Parathyroid adenoma (tissue), 2 donors: Measurements from ENCODE around the gene SNRPA.

Source experiments
- H2AFZ ChIP-seq: fragments of 300-600 bp; sonication (generic); one replicate; pipeline ENCODE4 v1.7.0; 2017; ENCODE audit warnings: antibody characterized with exemption, mild to moderate bottlenecking
- H3K27ac ChIP-seq: fragments of 300-600 bp; sonication (generic); one replicate; pipeline ENCODE4 v1.7.0; 2017
- H3K27me3 ChIP-seq: fragments of 300-600 bp; sonication (generic); one replicate; pipeline ENCODE4 v1.7.0; 2017; ENCODE audit warnings: low read length; ENCODE audit not compliant: control insufficient read depth, insufficient read depth
- H3K36me3 ChIP-seq: fragments of 300-600 bp; sonication (generic); one replicate; pipeline ENCODE4 v1.7.0; 2017; ENCODE audit warnings: low read length; ENCODE audit not compliant: control insufficient read depth, insufficient read depth
- H3K4me1 ChIP-seq: fragments of 300-600 bp; sonication (generic); one replicate; pipeline ENCODE4 v1.7.0; 2017; ENCODE audit warnings: control low read depth
- H3K4me2 ChIP-seq: fragments of 300-600 bp; sonication (generic); one replicate; pipeline ENCODE4 v1.7.0; 2017; ENCODE audit warnings: low read length
- H3K4me3 ChIP-seq: fragments of 300-600 bp; sonication (generic); one replicate; pipeline ENCODE4 v1.7.0; 2017; ENCODE audit warnings: low read depth, low read length
- H3K79me2 ChIP-seq: fragments of 300-600 bp; sonication (generic); one replicate; pipeline ENCODE4 v1.7.0; 2017; ENCODE audit warnings: control low read depth
- H3K9ac ChIP-seq: fragments of 300-600 bp; sonication (generic); one replicate; pipeline ENCODE4 v1.7.0; 2017; ENCODE audit warnings: mild to moderate bottlenecking
- H3K9me3 ChIP-seq: fragments of 300-600 bp; sonication (generic); one replicate; pipeline ENCODE4 v1.7.0; 2017; ENCODE audit warnings: low read length; ENCODE audit not compliant: control insufficient read depth
- CTCF ChIP-seq: fragments of 300-600 bp; sonication (generic); IDR thresholded peaks from one replicate; pipeline ENCODE4 v1.7.0; 2017; ENCODE audit warnings: antibody characterized with exemption, mild to moderate bottlenecking
- donor health status: primary hyperparathyroidism.

Gene SNRPA

GRCh38 chr19:40797963-40798682 is 47.1 kb downstream of the SNRPA start:
- no peaks in the 10 kb centered on the region for H3K27me3 ChIP-seq
- TF ChIP-seq CTCF: peak; percentile 28
- no peaks in the 10 kb centered on the region for H3K36me3 ChIP-seq
- H3K4me2 ChIP-seq: peak overlapping the region; percentile 48
- no peaks in the 10 kb centered on the region for H3K9me3 ChIP-seq
- H3K27ac ChIP-seq: peak overlapping the region; percentile 84
- H3K4me1 ChIP-seq: peaks cover 18% of the 10 kb centered on the region
- no peak overlapping the region for H3K9ac ChIP-seq
- peak overlapping the region; percentile 61 for H3K4me3 ChIP-seq
- peaks cover 8% of the 10 kb centered on the region for H3K79me2 ChIP-seq
- peak overlapping the region; percentile 89 for H2AFZ ChIP-seq

DNA sequence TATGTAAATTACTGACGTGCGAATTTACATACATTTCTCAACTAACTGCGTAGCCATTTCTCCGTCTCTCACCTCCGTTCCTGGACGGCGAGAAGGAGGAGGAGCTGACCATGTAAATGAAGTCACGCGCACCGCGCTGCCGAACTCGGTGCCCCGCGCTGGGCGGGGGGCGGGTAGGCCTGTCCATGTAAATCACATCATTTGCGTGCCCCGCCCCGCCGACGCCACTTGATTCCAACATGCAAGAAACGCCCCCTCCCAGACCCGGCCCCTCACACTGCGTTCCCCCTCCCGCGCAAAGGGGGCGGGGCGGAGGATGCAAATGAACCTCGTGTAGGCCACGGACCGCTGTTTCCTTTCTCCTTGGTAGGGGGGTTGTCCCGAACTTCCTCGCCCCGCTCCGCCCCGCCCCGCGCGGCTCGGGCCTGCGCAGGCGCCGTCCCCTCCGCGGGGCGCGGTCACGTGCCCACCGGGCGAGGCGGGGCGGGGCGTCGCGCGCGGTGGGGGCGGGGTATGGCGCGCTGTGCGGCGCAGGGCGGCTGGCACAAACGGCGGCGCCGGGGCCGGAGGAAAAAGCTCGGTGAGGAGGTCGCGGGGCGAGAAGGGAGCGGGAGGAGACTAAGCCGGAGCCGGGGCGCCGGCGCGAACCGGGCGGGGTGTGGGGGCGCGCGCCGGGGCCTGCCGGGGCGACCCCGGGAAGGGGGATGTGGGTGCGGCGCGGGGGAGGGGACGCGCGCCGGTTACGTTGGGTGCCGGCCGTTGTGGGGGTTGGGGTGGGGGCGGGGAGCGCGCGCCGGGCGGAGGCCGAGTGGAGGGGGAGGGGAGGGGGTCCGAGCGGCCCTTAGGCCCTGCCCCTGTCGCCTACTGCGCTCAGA is 47.9 kb downstream of the SNRPA start, which contains the start of gene EGLN2:
TSS of gene EGLN2 (plus strand) at position 509 of the 875 bp plus-strand sequence. CDS start 1,382 bp downstream, outside the sequence.
- H3K36me3 ChIP-seq: no peaks in the 10 kb centered on the region
- H3K4me1 ChIP-seq: peaks cover 26% of the 10 kb centered on the region
- peak within 1 kb of the TSS; percentile 67 for H3K4me2 ChIP-seq
- no peaks in the 10 kb centered on the region for H3K9me3 ChIP-seq
- TF ChIP-seq CTCF: no peak
- H2AFZ ChIP-seq: peak within 1 kb of the TSS; percentile 89
- H3K27ac ChIP-seq: peak within 1 kb of the TSS; percentile 84
- H3K9ac ChIP-seq: peak within 1 kb of the TSS; percentile 80
- H3K4me3 ChIP-seq: peak within 1 kb of the TSS; percentile 63
- peaks cover 8% of the 10 kb centered on the region for H3K79me2 ChIP-seq
- H3K27me3 ChIP-seq: no peaks in the 10 kb centered on the region

DNA sequence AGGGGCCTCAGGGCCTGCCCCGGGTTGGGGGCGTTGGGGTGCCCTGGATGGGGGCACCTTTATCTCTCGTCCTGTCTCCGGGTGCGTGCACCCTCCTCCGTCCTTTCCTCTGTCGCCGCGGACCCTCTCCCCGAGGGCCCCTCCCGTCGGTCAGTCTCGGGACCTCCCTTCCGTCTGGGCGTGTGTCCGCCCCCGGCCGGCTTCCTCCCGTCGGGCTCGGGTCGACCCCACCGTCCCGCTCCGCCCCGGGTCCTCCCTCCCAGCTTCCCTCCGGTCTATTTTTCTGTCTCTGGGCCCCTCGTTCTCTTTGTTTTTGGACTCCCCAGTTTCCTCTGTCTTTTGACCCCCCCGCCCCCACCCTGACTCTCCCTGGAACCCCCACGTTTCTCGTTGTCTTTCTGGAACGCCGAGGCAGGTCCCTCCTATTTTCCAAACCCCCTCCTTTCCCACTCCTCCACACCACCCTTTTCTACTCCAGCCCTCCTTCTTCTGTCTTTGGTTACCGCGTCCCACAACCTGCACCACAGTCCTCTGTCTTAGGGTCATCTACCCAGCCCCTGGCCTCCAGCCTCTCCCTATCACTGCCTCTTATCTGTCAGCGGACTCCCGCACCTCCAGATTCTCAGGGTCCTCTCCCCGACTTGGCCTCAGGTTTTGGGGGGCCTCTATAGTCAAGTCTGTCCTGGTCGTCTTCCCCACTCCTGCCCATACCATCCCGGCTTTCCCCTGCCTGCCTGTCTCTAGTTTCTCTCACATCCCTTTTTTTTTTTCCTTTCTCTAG is 48.7 kb downstream of the SNRPA start:
- no peak for TF ChIP-seq CTCF
- Histone ChIP-seq H3K4me1 (peaks cover 32% of the 10 kb centered on the region), H2AFZ (peak overlapping the region; percentile 53), H3K9me3 (no peaks in the 10 kb centered on the region), H3K36me3 (no peaks in the 10 kb centered on the region), H3K79me2 (peaks cover 8% of the 10 kb centered on the region), H3K27ac (peak overlapping the region; percentile 68), H3K9ac (peak overlapping the region; percentile 80), H3K4me2 (peak overlapping the region; percentile 67), H3K27me3 (no peaks in the 10 kb centered on the region), H3K4me3 (peak overlapping the region; percentile 63)

DNA sequence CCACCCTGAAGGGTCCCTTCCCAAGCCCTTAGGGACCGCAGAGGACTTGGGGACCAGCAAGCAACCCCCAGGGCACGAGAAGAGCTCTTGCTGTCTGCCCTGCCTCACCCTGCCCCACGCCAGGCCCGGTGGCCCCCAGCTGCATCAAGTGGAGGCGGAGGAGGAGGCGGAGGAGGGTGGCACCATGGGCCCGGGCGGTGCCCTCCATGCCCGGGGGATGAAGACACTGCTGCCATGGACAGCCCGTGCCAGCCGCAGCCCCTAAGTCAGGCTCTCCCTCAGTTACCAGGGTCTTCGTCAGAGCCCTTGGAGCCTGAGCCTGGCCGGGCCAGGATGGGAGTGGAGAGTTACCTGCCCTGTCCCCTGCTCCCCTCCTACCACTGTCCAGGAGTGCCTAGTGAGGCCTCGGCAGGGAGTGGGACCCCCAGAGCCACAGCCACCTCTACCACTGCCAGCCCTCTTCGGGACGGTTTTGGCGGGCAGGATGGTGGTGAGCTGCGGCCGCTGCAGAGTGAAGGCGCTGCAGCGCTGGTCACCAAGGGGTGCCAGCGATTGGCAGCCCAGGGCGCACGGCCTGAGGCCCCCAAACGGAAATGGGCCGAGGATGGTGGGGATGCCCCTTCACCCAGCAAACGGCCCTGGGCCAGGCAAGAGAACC is 49.5 kb downstream of the SNRPA start:
- peak overlapping the region; percentile 68 for H3K27ac ChIP-seq
- H3K36me3 ChIP-seq: no peaks in the 10 kb centered on the region
- peak overlapping the region; percentile 63 for H3K4me3 ChIP-seq
- no peak for TF ChIP-seq CTCF
- no peak overlapping the region for H3K9ac ChIP-seq
- H3K27me3 ChIP-seq: no peaks in the 10 kb centered on the region
- H2AFZ ChIP-seq: no peak overlapping the region
- peaks cover 40% of the 10 kb centered on the region for H3K4me1 ChIP-seq
- H3K79me2 ChIP-seq: peaks cover 8% of the 10 kb centered on the region
- no peaks in the 10 kb centered on the region for H3K9me3 ChIP-seq
- peak overlapping the region; percentile 67 for H3K4me2 ChIP-seq
